NCI-H748 (cell line): ENCODE results near the gene KRTAP20-3.

Experiments
- DNase-seq: peaks from one replicate; lab custom pipeline; 2025; ENCODE audit not compliant: unreplicated experiment; lab: John Stamatoyannopoulos, UW

The KRTAP20-3 gene

GRCh38 chr21:30680586-30680985 is 37.9 kb downstream of the KRTAP20-3 start:
- DNase-seq, result no peak

- DNase-seq, result no peak
These were observed 41.8 kb downstream of the KRTAP20-3 start for GRCh38 chr21:30684506-30684905.

GRCh38 chr21:30689822-30690221 is 47.2 kb downstream of the KRTAP20-3 start:
- no peak for DNase-seq
